Measurements from ENCODE around the gene SPATA6L. TPM values are rescaled to one million over a fixed set of nuclear protein-coding genes. Genes with fewer than 3 reads are reported as not detected.

The SPATA6L gene
- total and polyA plus RNA-seq, 10 of the 15 experiments (the other 5 are each of a cell fraction or from before 2014, with no cell fraction given): 0.37 to 1.6 (median 0.91) TPM

- no peak for TF ChIP-seq NFYB (IDR thresholded peaks at IDR 0.05; ENCODE audit: insufficient read depth, low read depth, low read length)
- TF ChIP-seq CEBPZ (IDR thresholded peaks at IDR 0.05; ENCODE audit: low read depth, low read length): no peak
- TF ChIP-seq BRCA1 (IDR thresholded peaks at IDR 0.05; ENCODE audit: low read depth, low read length): no peak
- no peak for TF ChIP-seq RCOR1 (conservative IDR thresholded peaks at IDR 0.05; ENCODE audit: low read depth, low read length)
Measured at GRCh38 chr9:4680173-4680525, 13.9 kb upstream of the SPATA6L start (continued).

GRCh38 chr9:4679268-4680172 lies 13.2 kb upstream of the SPATA6L start, which contains the start of gene CDC37L1:
Gene CDC37L1, plus strand, starts transcription at chr9:4679569. Its CDS starts 199 bp downstream, at chr9:4679768.
- peak; percentile 83 for DNase-seq (ENCODE audit: low read depth, low spot score)
- in situ Hi-C loops (cut with MboI) (no loop called here), intact Hi-C loops (cut with micrococcal nuclease; ENCODE audit: unreplicated experiment) (loop anchor here (2.0 kb wide), 1 partner anchor 61 kb away; the partner anchor contains the start of gene AK3)
- Histone ChIP-seq H4K20me1 (ENCODE audit: control insufficient read depth, insufficient read depth) (no peaks in the 10 kb centered on the region), H3K4me2 (ENCODE audit: control insufficient read depth, insufficient read depth) (peak within 1 kb of the TSS; percentile 85), H3K9me3 (replicated peaks; ENCODE audit: control insufficient read depth, insufficient read depth, low read length) (no peaks in the 10 kb centered on the region), H3K9ac (ENCODE audit: control insufficient read depth, insufficient read depth, low read length) (peak within 1 kb of the TSS; percentile 98), H3K27me3 (replicated peaks in 1 of 2; ENCODE audit: control insufficient read depth in 2 of 2, insufficient read depth in 2 of 2, low read length in 1 of 2) (no peaks in the 10 kb centered on the region), H2AFZ (ENCODE audit: control insufficient read depth, low read depth, low read length) (peak within 1 kb of the TSS; percentile 94), H3K4me3 (peak within 1 kb of the TSS; percentile 89), H3K79me2 (ENCODE audit: control insufficient read depth, insufficient read depth, low read length) (peaks cover 31% of the 10 kb centered on the region), H3K27ac (ENCODE audit: control insufficient read depth, insufficient read depth) (peak within 1 kb of the TSS; percentile 96), H3K36me3 (ENCODE audit: control insufficient read depth in 2 of 2, insufficient read depth in 2 of 2, low read length in 1 of 2) (no peaks in the 10 kb centered on the region), H3K4me1 (ENCODE audit: control insufficient read depth, insufficient read depth, low read length) (peaks cover 3% of the 10 kb centered on the region; the same call in 1 of the 2 replicates)
- RAD21 ChIA-PET (ENCODE audit: unreplicated experiment): interaction anchor here (0.7 kb wide), 2 partner anchors 61 to 75 kb away, joined by 3 to 7 read pairs; partner anchors contain the start of gene AK3
- SMC1A ChIA-PET (ENCODE audit: uncharacterized antibody, unreplicated experiment): interaction anchor here (0.5 kb wide), 1 partner anchor 122 kb away, joined by 3 read pairs; no protein-coding TSS in a partner anchor
- CTCF ChIA-PET: interaction anchor here (1.0 to 1.4 kb wide), 3 partner anchors 14 to 61 kb away, joined by 3 to 6 read pairs (median 3); partner anchors contain the start of gene AK3
- peak; percentile 98 for FAIRE-seq
- 2% methylated on average over 64 of the region's 66 CpGs for WGBS (ENCODE audit: insufficient coverage, insufficient replicate concordance, low lambda C conversion rate, missing lambda C conversion rate)
- ATAC-seq: peak; percentile 94
- POLR2A ChIA-PET: no interaction called here
- no TSS peak for BruUV-seq (replicated peaks)
- TF ChIP-seq CEBPB (IDR thresholded peaks at IDR 0.05; ENCODE audit: borderline replicate concordance in 1 of 2, low read depth in 2 of 2, low read length in 2 of 2): no peak
- 0 out of 2 replicates have a peak, but pooled peaks have one; percentile 6 for TF ChIP-seq MLLT1 (IDR thresholded peaks at IDR 0.05)
- TF ChIP-seq RAD51 (IDR thresholded peaks at IDR 0.05): no peak
- no peak for TF ChIP-seq JUNB (IDR thresholded peaks at IDR 0.05)
- TF ChIP-seq BCL3 (IDR thresholded peaks at IDR 0.05; ENCODE audit: borderline replicate concordance, insufficient read depth, low read depth, low read length, poor library complexity, severe bottlenecking): peak; percentile 47
- peak; percentile 45; the same call in 1 of the 2 replicates for TF ChIP-seq MTA2 (IDR thresholded peaks at IDR 0.05; ENCODE audit: low read depth)
- no peak for TF ChIP-seq SUPT20H (IDR thresholded peaks at IDR 0.05; ENCODE audit: borderline replicate concordance, control insufficient read depth, low read depth, low read length)
- peak; percentile 54 to 65; a peak in 3 of 4 replicates for TF ChIP-seq BHLHE40 (IDR thresholded peaks at IDR 0.05; ENCODE audit: borderline replicate concordance in 1 of 2, low read depth in 2 of 2, low read length in 1 of 2)
- TF ChIP-seq STAT1 (conservative IDR thresholded peaks at IDR 0.05): no peak
- TF ChIP-seq CREB1 (IDR thresholded peaks at IDR 0.05; ENCODE audit: low read depth): peak; percentile 94

Measured in GM12878 (cell line).